SIG-M5 (cell line): ENCODE measurements around the gene ENOX1.

Source experiments
- DNase-seq: peaks from one replicate; lab custom pipeline; 2025; lab: John Stamatoyannopoulos, UW

ENOX1 gene

DNA sequence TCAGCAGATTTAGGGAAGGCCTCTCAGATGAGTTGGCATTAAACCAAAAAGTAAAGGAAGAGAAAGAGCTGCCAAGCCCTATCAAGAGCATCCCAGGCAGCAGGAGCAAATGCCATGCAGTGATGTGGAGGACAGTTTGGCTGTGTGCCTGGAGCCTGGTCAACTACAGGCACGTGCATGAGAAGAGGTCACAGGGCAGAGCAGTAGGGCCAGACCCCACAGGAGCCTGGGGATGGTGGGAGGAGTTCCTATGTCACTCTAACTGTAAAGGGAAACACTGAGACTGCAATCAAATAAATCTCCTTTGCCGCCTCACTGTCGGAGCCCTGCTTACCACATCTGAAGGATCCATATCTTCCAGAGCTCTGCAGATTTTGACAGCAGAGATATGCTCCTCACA, 240.5 kb downstream of the ENOX1 start:
- no peak for DNase-seq

- no peak for DNase-seq
Observed at GRCh38 chr13:43545317-43545874, 241.4 kb downstream of the ENOX1 start.

DNA sequence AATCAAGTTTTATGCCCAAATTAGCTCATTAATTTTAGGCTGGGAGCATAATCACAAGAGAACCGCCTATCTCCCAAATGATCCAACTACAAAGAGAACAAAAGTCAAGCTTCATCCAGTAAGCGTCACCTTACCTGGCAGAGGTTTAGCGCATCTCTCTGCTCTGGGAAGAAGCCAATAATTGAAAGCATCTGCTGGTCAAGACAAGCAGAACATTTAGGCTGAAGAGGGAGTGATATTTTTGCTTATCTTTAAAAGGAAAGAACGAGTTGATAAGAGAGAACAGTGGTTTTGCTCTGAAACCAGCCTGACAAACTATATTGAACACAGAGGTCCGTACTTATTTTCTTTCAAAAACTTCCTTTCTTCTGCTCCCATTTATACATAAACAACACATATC, 242.1 kb downstream of the ENOX1 start:
- DNase-seq: no peak

DNA sequence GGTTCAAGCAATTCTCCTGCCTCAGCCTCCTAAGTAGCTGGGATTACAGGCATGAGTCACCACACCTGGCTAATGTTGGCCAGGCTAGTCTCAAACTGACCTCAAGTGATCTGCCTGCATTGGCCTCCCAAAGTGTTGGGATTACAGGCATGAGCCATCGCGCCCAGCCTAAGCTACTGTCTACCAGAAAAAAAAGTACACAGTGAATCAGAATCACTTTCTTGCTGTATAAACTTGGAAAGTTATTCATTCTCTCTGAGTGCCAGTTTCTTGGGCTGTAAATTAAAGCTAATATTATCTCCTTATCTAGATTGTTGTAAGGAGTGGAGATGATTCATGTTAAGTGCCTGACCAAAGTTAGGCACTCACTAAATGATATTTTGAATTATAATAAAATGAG, 242.8 kb downstream of the ENOX1 start:
- no peak for DNase-seq

- DNase-seq: no peak
Observed at GRCh38 chr13:43543331-43543730, 243.4 kb downstream of the ENOX1 start.

GRCh38 chr13:43537124-43537523, 249.6 kb downstream of the ENOX1 start:
- DNase-seq: no peak

- DNase-seq: no peak
Observed at GRCh38 chr13:43529796-43530195, 257.0 kb downstream of the ENOX1 start.

DNA sequence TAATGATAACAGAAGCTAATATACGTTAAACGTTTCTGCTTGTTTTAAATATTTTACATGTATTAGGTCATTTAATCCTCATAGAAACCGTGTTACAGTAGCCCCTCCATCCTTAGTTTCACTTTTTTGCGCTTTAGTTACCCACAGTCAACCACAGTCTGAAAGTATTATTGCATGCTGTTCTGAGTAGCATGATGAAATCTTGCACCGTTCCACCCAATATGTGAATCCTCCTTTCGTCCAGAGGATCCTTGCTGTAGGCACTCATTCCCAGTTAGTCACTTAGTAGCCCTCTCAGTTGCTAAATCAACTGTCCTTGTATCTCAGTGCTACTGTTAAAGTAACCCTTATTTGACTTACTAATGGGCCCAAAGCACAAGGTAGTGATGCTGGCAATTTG, 257.8 kb downstream of the ENOX1 start:
- DNase-seq: no peak

DNA sequence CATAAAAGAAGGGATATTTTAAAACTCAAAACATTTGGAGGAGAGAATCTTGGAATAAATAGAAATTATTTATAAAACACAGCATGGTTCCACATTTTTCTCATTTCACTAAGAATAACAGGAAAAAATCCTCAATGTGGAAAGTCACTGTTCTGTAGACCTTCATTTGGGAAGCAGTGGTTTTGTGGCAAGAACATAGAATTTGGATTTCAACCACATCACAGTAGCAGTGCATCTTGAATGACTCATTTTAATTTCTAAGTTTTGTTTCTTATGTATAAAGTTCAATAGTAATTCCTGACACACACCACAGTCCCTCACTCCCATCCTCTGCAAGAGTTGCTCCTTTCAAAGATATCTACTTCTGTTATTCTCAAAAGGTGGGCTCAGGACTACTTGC, 264.0 kb downstream of the ENOX1 start:
- no peak for DNase-seq

GRCh38 chr13:43520351-43520750, 266.4 kb downstream of the ENOX1 start:
- no peak for DNase-seq

- DNase-seq: no peak
Observed at GRCh38 chr13:43518833-43519232, 267.9 kb downstream of the ENOX1 start.

GRCh38 chr13:43516401-43516833, 270.4 kb downstream of the ENOX1 start:
- DNase-seq: no peak

DNA sequence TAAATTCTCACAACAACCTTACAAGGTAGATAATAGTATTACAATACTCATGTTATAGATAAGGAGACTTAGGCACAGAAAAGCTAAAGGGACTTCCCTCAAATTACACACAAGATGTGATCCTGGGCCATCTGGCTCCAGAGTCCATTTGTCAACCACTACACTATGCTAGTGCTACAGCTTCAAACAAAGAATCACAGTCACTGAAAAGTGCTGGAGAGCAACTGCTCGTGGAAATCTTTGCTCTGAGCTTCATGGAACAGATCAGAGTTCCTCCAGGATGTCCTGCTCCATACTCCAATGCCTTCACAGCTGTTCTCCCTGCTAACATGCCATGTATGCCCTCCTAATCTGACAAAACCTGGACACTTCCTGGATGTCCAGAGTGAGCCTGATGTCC, 271.2 kb downstream of the ENOX1 start:
- DNase-seq: no peak

DNA sequence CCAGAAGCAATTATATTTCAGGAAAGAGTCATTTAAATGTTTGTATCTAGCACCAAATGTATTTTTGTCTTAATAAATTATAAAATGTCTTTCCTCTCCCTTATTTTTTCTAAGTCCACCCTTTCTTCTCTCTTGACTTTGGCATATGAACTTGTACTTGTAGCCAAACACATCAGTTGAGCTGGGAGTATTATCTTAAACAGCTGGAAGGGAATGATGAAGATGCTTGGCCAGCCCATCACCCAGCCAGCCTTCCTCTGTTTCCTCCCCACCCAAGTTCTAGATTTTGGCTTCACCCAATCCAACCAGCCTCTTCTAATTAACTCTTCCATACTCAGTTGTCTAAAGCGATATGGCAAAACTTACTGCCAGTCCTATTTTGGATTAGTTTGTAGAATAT, 272.5 kb downstream of the ENOX1 start:
- DNase-seq: no peak

DNA sequence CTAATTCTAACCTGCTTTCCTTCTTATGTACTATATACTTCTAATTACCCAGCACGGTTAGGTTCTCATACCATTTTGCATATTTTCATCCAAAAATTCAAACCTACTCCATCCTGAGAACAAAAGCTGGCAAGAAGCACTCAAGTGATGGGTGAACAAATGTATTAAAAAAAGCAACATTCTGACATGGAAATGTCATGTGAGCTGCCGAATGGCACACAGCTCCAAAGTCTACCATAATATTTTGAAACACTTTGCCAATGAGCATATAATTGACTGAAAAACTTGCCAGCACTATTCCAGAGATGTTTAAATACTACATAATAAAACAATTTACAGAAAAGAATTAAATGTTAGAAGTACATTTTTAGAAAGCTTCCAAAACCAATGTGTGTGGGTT, 274.6 kb downstream of the ENOX1 start:
- DNase-seq: no peak

- DNase-seq: no peak
Observed at GRCh38 chr13:43510956-43511901, 275.5 kb downstream of the ENOX1 start.

- DNase-seq: no peak
Observed at GRCh38 chr13:43495732-43496131, 291.0 kb downstream of the ENOX1 start.

- no peak for DNase-seq
Observed at GRCh38 chr13:43494206-43494605, 292.6 kb downstream of the ENOX1 start.

DNA sequence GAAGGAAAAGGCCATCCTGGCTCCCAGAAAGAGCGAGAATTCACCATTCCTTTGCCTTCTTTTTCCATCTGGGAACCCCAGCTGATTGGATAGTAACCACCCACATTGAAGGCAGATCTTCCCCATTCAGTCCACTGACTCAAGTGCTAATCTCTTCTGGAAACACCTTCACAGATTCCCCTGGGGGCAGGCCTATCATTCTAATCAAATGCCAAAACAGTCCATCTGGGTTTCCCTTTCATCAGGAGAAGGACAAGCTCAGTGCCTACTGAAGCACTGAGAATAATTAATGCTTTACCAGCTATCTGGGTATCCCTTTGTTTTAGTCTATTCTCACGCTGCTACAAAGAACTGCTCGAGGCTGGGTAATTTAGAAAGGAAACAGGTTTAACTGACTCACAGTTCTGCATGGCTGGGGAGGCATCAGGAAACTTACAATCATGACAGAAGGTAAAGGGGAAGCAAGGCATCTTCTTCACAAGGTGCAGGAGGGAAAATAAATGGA, 293.2 kb downstream of the ENOX1 start:
- no peak for DNase-seq

- DNase-seq: no peak
Observed at GRCh38 chr13:43492745-43493144, 294.0 kb downstream of the ENOX1 start.

GRCh38 chr13:43492311-43492710, 294.5 kb downstream of the ENOX1 start:
- no peak for DNase-seq

- no peak for DNase-seq
Observed at GRCh38 chr13:43489233-43489632, 297.5 kb downstream of the ENOX1 start.

GRCh38 chr13:43487885-43488284, 298.9 kb downstream of the ENOX1 start:
- no peak for DNase-seq
